ENCODE measurements around the gene OR13G1.

DNA sequence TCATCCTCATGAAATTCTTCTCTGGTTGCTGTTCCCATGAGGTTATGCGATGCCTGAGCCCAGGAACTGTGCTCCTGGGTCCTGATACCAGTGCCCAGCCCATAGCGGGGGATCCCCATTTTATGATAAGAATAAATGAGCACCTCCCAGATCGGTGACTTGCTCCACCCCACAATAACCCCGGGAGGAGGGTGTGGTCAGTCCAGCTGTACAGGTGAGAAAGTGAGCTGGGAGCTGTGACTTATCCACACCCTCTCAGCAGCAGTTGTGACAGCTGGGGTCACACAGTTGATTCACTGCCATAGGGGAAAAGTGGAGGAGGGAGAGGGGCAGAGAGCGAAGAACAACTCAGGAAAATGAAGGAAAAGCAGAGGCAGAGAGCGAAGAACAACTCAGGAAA lies 40.8 kb downstream of the OR13G1 start:
- TF ChIP-seq, protein P1, sequence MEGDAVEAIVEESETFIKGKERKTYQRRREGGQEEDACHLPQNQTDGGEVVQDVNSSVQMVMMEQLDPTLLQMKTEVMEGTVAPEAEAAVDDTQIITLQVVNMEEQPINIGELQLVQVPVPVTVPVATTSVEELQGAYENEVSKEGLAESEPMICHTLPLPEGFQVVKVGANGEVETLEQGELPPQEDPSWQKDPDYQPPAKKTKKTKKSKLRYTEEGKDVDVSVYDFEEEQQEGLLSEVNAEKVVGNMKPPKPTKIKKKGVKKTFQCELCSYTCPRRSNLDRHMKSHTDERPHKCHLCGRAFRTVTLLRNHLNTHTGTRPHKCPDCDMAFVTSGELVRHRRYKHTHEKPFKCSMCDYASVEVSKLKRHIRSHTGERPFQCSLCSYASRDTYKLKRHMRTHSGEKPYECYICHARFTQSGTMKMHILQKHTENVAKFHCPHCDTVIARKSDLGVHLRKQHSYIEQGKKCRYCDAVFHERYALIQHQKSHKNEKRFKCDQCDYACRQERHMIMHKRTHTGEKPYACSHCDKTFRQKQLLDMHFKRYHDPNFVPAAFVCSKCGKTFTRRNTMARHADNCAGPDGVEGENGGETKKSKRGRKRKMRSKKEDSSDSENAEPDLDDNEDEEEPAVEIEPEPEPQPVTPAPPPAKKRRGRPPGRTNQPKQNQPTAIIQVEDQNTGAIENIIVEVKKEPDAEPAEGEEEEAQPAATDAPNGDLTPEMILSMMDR (IDR thresholded peaks at IDR 0.05) = no peak
- TF ChIP-seq POLR2A (IDR thresholded peaks at IDR 0.05) = no peak

Data from right lobe of liver (tissue), 4 donors.